Measurements from ENCODE around the gene SIM2. TPM values are rescaled to one million over a fixed set of nuclear protein-coding genes. Genes with fewer than 3 reads are reported as not detected.

The SIM2 gene
- total RNA-seq, 1 donor from 2014 or later: 9.2 TPM

DNA sequence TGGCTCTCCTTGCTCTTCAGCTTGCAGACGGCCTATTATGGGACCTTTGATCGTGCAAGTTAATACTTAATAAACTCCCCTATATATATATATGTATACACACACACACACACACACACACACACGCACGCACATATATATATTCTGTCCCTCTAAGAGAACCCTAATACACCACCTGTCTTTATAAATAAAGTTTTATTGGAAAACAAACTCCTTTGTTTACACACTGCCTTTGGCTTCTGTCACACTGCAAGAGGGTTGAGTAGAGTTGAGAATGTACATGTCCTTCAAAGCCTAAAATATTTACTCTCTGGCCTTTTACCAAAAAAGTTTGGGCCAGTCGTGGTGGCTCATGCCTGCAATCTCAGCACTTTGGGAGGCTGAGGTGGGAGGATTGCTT lies 26.2 kb upstream of the SIM2 start:
- FAIRE-seq: no peak
- Mint-ChIP-seq H3K27me3 (ENCODE audit: low read depth, unreplicated experiment) (peaks cover 26% of the 10 kb centered on the region), H3K27ac (ENCODE audit: unreplicated experiment) (no peak overlapping the region)

GRCh38 chr21:36676039-36676950 lies 22.6 kb upstream of the SIM2 start:
- no peaks in the 10 kb centered on the region for H4K20me1 ChIP-seq (ENCODE audit: insufficient read depth, low read length)
- no peak overlapping the region for H2AFZ ChIP-seq (ENCODE audit: low read depth, low read length)
- H3K79me2 ChIP-seq (ENCODE audit: insufficient read depth, low read length): no peaks in the 10 kb centered on the region
- no peak for FAIRE-seq
- no peaks in the 10 kb centered on the region for H3K4me1 ChIP-seq (ENCODE audit: insufficient read depth, low read length)
- no peak overlapping the region for H3K4me2 ChIP-seq (ENCODE audit: low read length)
- Mint-ChIP-seq H3K36me3 (ENCODE audit: low read depth, unreplicated experiment) (no peaks in the 10 kb centered on the region), H3K4me1 (ENCODE audit: low read depth, unreplicated experiment) (peaks cover 6% of the 10 kb centered on the region), H3K9me3 (ENCODE audit: unreplicated experiment) (peaks cover 12% of the 10 kb centered on the region), H3K4me3 (ENCODE audit: unreplicated experiment) (no peak overlapping the region), H3K27me3 (ENCODE audit: low read depth, unreplicated experiment) (peaks cover 18% of the 10 kb centered on the region), H3K27ac (ENCODE audit: unreplicated experiment) (no peak overlapping the region)
- no peak overlapping the region for H3K4me3 ChIP-seq (ENCODE audit: insufficient read depth, low read depth, low read length)
- DNase-seq (ENCODE audit: low read depth): no peak
- H3K36me3 ChIP-seq (ENCODE audit: insufficient read depth, low read length): no peaks in the 10 kb centered on the region
- H3K27me3 ChIP-seq (ENCODE audit: insufficient read depth, low read length): peaks cover 8% of the 10 kb centered on the region
- no peaks in the 10 kb centered on the region for H3K9me3 ChIP-seq (ENCODE audit: insufficient read depth, low read depth, low read length)
- H3K9ac ChIP-seq (ENCODE audit: low read length): no peak overlapping the region
- H3K27ac ChIP-seq (ENCODE audit: low read depth, low read length): no peak overlapping the region
- TF ChIP-seq, protein P1, sequence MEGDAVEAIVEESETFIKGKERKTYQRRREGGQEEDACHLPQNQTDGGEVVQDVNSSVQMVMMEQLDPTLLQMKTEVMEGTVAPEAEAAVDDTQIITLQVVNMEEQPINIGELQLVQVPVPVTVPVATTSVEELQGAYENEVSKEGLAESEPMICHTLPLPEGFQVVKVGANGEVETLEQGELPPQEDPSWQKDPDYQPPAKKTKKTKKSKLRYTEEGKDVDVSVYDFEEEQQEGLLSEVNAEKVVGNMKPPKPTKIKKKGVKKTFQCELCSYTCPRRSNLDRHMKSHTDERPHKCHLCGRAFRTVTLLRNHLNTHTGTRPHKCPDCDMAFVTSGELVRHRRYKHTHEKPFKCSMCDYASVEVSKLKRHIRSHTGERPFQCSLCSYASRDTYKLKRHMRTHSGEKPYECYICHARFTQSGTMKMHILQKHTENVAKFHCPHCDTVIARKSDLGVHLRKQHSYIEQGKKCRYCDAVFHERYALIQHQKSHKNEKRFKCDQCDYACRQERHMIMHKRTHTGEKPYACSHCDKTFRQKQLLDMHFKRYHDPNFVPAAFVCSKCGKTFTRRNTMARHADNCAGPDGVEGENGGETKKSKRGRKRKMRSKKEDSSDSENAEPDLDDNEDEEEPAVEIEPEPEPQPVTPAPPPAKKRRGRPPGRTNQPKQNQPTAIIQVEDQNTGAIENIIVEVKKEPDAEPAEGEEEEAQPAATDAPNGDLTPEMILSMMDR (IDR thresholded peaks at IDR 0.05; ENCODE audit: insufficient read depth, low read depth, low read length): no peak
- no peak for TF ChIP-seq EZH2 (IDR thresholded peaks at IDR 0.05; ENCODE audit: insufficient read depth, low read length)

More for the DNA sequence above, 26.2 kb upstream of the SIM2 start:
- Histone ChIP-seq H3K4me1 (ENCODE audit: insufficient read depth, low read length) (no peaks in the 10 kb centered on the region), H3K9ac (ENCODE audit: low read length) (no peak overlapping the region), H3K36me3 (ENCODE audit: insufficient read depth, low read length) (no peaks in the 10 kb centered on the region), H3K27me3 (ENCODE audit: insufficient read depth, low read length) (peaks cover 12% of the 10 kb centered on the region), H2AFZ (ENCODE audit: low read depth, low read length) (no peak overlapping the region), H3K4me3 (ENCODE audit: insufficient read depth, low read depth, low read length) (no peak overlapping the region), H3K79me2 (ENCODE audit: insufficient read depth, low read length) (no peaks in the 10 kb centered on the region), H3K27ac (ENCODE audit: low read depth, low read length) (no peak overlapping the region), H3K9me3 (ENCODE audit: insufficient read depth, low read depth, low read length) (no peaks in the 10 kb centered on the region), H3K4me2 (ENCODE audit: low read length) (no peak overlapping the region), H4K20me1 (ENCODE audit: insufficient read depth, low read length) (no peaks in the 10 kb centered on the region)
- H3K36me3 Mint-ChIP-seq (ENCODE audit: low read depth, unreplicated experiment): no peaks in the 10 kb centered on the region
- TF ChIP-seq, protein P1 (IDR thresholded peaks at IDR 0.05; ENCODE audit: insufficient read depth, low read depth, low read length): no peak
- TF ChIP-seq EZH2 (IDR thresholded peaks at IDR 0.05; ENCODE audit: insufficient read depth, low read length): no peak
- H3K9me3 Mint-ChIP-seq (ENCODE audit: unreplicated experiment): peaks cover 4% of the 10 kb centered on the region
- no peak overlapping the region for H3K4me3 Mint-ChIP-seq (ENCODE audit: unreplicated experiment)
- no peak for DNase-seq (ENCODE audit: low read depth)
- H3K4me1 Mint-ChIP-seq (ENCODE audit: low read depth, unreplicated experiment): peaks cover 7% of the 10 kb centered on the region

DNA sequence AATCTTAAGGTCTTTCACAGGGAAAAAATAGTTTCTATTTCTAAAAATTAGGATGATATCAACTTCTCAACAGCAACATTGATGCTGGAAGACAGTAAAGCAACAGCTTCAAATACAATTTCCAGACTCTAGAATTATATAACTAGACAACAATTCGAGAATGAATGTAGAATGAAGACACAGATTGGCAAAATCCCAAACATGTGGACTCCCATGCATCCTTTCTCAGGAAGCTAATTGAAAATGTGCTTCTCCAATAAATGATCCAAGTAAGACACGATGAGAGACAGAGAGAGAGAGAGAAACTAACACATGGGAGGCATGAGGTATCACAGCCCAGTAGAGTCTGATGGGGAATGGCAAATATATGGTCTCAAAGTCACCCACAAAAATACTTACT lies 21.5 kb upstream of the SIM2 start:
- H3K4me2 ChIP-seq (ENCODE audit: low read length): no peak overlapping the region
- no peaks in the 10 kb centered on the region for H3K36me3 Mint-ChIP-seq (ENCODE audit: low read depth, unreplicated experiment)
- H3K9me3 Mint-ChIP-seq (ENCODE audit: unreplicated experiment): peaks cover 19% of the 10 kb centered on the region

More for the DNA sequence above, 21.5 kb upstream of the SIM2 start:
- H3K27ac Mint-ChIP-seq (ENCODE audit: unreplicated experiment): no peak overlapping the region
- H3K27me3 Mint-ChIP-seq (ENCODE audit: low read depth, unreplicated experiment): peaks cover 19% of the 10 kb centered on the region
- Histone ChIP-seq H3K4me1 (ENCODE audit: insufficient read depth, low read length) (no peaks in the 10 kb centered on the region), H3K9ac (ENCODE audit: low read length) (no peak overlapping the region), H3K4me3 (ENCODE audit: insufficient read depth, low read depth, low read length) (no peak overlapping the region), H3K79me2 (ENCODE audit: insufficient read depth, low read length) (no peaks in the 10 kb centered on the region), H3K36me3 (ENCODE audit: insufficient read depth, low read length) (no peaks in the 10 kb centered on the region), H3K27ac (ENCODE audit: low read depth, low read length) (no peak overlapping the region), H2AFZ (ENCODE audit: low read depth, low read length) (no peak overlapping the region), H4K20me1 (ENCODE audit: insufficient read depth, low read length) (no peaks in the 10 kb centered on the region), H3K9me3 (ENCODE audit: insufficient read depth, low read depth, low read length) (no peaks in the 10 kb centered on the region), H3K27me3 (ENCODE audit: insufficient read depth, low read length) (peaks cover 10% of the 10 kb centered on the region)
- DNase-seq (ENCODE audit: low read depth): no peak
- FAIRE-seq: no peak
- H3K4me3 Mint-ChIP-seq (ENCODE audit: unreplicated experiment): no peak overlapping the region
- H3K4me1 Mint-ChIP-seq (ENCODE audit: low read depth, unreplicated experiment): no peaks in the 10 kb centered on the region
- no peak for TF ChIP-seq EZH2 (IDR thresholded peaks at IDR 0.05; ENCODE audit: insufficient read depth, low read length)
- TF ChIP-seq, protein P1 (IDR thresholded peaks at IDR 0.05; ENCODE audit: insufficient read depth, low read depth, low read length): no peak

Data from astrocyte (in vitro differentiated cells and primary cell).